ENCODE results near the gene LMCD1.

LMCD1 gene

GRCh38 chr3:8538223-8538622 is 36.6 kb downstream of the LMCD1 start:
- no peak for DNase-seq

DNA sequence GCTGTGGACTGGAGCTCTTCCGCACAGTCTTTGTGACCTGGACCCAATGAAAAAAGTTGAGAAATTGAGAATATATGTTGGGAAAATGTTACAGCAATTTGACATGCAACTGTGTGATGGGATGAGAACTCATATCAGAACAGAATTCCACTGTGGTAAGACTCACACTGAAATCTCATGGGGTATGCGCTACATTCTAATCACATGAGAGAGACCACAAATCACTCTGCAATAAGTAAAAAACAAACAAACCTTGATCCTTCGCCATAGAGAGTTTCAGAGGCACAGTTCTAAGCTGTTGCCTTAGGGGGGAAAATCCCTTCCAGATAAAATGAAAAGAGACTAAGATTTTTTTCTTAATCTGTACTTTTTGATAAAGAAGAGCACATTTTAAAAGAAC is 37.3 kb downstream of the LMCD1 start:
- DNase-seq: no peak

DNA sequence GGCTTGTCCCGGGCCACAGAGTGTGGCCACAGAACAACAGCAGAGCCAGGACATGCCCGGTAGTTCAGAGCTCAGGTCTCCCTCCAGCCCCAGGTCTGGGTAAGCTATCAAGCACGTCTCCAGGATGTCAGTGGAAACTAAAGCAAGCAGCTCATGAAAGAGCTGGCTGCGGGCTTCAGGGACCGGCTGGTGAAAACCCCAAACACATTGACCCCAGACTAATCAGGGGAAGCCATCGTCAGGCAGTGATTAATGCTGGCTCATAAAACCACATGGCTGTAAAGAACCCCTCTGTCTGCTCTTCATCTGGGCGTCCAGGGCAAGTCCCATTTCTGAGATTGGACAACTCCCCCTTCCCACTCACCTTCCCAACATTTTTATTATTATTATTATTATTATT is 37.8 kb downstream of the LMCD1 start:
- DNase-seq: no peak

- no peak for DNase-seq
Observed at GRCh38 chr3:8540456-8540855, 38.8 kb downstream of the LMCD1 start.

DNA sequence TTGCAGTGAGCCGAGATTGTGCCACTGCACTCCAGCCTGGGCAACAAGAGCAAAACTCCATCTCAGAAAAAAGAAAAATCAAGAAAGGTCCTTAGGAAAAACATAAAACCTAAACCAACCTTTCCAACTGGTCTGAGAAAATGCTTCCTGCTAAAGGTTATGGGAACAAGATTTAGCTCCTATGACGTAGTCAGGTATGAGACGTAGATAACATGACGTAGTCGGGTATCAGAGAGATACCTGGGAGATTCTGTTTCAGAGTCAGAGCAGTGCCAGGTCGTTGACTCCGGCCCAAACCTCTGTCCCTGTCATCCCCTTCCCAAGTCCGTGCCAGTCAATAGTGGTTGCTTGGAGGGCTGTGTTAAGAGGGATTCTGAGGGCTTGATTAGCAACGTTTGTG is 39.9 kb downstream of the LMCD1 start:
- DNase-seq: no peak

- DNase-seq: no peak
Observed at GRCh38 chr3:8542190-8543135, 40.8 kb downstream of the LMCD1 start.

GRCh38 chr3:8546609-8547008 is 45.0 kb downstream of the LMCD1 start:
- DNase-seq: no peak

- no peak for DNase-seq
Observed at GRCh38 chr3:8548502-8549275, 47.1 kb downstream of the LMCD1 start.

GRCh38 chr3:8549354-8549753 is 47.7 kb downstream of the LMCD1 start:
- DNase-seq: no peak

DNA sequence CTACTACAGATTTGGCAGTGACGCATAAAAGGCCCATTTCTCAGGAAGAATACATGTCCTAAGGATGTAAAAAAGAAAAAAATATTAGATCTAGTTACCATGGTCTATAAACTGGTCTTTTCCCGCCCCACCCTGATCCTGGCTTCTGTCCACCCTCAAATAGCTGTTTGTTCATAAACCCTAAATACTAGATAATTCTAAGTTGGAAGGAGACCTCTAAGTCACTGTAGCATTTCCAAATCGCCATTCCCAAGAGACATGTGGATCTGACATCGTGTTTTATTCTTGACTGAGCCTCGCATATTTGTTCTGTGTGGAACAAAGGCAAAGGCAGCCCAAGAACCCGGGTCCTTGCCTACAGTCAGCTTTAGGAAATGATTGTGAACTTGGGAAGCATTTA is 49.0 kb downstream of the LMCD1 start:
- no peak for DNase-seq

GRCh38 chr3:8552223-8552762 is 50.7 kb downstream of the LMCD1 start:
- no peak for DNase-seq

DNA sequence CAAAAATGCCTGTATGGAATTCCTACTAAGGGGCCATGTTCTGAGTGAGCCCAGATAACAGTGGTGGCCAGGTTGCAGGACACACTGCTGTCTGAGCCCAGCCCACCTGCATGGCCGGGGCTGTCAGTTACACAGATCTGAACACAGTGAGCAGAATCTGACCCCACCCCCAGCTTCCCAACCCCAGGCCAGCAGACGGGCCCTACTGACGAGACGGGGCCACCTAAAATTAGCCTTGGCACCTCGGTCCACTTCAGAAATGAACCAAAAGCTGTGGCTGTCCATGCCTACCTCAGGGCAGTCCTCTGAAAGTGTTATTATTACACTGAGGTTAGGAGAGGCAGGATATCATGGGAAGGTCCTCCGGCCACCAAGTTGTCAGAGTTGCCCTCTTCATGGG is 51.8 kb downstream of the LMCD1 start:
- DNase-seq: no peak

- peak; percentile 60 for DNase-seq
Observed at GRCh38 chr3:8554696-8555095, 53.1 kb downstream of the LMCD1 start.

GRCh38 chr3:8555113-8555661 is 53.6 kb downstream of the LMCD1 start:
- peak; percentile 91 for DNase-seq

GRCh38 chr3:8555725-8556472 is 54.3 kb downstream of the LMCD1 start:
- no peak for DNase-seq

GRCh38 chr3:8556473-8556869 is 54.8 kb downstream of the LMCD1 start:
- DNase-seq: no peak

DNA sequence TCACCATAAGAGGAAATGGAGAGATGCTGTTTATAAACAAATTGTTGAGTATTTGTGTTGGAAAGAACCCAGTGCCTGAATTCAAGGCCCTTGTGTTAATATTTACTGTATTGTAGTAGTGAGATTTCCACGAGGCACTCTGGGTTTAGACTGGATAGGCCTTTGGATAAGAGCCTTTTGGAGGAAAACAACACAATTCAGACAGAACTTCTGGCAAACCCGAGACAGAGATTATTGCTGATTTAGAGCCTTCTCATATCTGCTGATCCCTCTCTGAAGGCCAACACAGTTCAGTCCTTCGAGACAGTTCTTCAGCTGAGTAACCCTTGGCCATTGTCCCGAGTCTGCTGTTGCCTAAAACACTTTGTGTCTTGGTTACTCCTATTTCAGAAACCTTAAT is 55.7 kb downstream of the LMCD1 start:
- DNase-seq: no peak

DNA sequence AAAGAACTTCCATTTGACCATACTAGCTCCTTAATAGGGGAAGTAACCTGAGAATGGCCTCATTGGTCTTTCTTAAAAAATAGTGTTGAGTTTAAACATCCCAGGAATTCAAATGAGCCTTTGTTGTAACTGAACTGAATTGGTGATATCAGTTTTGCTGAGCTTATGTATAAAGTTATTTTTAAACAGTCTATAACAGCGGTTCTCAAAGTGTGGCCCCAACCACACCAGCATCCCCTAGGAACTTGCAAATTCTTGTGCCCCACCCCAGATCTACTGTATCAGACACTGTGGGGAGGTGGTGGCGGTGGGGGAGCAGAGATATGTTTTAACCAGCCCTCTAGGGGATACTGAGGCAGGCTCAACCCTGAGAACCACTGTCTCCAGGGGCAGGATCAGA is 57.0 kb downstream of the LMCD1 start:
- DNase-seq: no peak

GRCh38 chr3:8559351-8559750 is 57.7 kb downstream of the LMCD1 start:
- DNase-seq: no peak

DNA sequence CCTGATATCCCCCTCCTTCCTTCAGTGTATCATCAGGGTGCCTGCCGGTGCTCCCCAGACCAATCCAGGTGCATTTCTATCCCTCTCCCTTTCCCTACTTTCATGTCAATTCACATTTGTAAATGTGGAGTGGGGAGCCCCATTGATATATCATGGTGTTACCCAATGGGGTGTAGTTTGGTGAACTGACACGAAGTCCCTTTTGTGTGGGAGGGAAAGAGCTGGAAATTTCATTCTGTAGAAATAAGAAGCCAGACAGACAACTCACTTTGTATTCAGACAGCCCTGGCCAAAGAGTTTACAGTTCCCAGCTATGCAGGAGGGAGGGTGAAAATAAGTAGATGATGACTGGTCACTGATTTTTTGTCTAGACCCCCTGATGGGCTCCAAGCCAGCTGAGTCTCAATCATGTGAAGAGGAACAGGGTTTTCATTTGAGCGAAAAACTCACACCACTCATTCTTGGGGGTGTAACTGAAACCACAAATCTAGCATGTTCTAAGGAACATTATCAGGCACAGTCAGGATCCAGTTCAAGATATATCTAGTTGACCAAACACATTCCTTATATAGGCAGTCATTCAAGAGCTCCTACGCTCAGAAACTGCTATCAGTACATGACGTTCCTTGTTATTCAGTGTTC is 58.9 kb downstream of the LMCD1 start:
- DNase-seq: no peak

GRCh38 chr3:8561370-8561769 is 59.7 kb downstream of the LMCD1 start:
- DNase-seq: peak; percentile 77

DNA sequence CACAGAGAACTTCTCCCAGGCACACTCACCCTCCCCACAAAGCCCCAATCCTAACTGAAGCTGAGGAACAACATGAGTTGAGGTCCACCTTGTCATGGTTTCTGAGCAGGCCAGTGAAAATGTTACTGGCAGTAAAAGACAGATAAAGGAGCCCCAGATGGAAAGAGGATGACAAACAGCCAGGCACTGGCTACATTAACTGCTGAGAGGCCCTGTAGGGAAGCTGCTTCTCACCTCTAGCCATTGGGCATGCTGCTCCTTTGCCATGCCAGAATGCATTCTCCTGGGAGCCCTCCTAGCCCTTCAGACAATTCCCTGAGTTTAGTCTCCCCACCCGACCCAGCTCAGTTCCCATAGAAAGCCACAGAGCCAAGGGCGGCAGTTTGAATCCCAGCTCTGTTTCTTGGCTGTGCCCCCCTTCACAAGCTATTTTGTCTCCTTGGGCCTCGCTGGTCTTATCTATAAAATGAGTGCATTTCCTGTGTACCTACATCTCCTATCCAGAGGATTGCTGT is 60.5 kb downstream of the LMCD1 start:
- DNase-seq: no peak

All from femur (tissue), 1 donor.